ENCODE data around the gene EPAS1.

Gene EPAS1

DNA sequence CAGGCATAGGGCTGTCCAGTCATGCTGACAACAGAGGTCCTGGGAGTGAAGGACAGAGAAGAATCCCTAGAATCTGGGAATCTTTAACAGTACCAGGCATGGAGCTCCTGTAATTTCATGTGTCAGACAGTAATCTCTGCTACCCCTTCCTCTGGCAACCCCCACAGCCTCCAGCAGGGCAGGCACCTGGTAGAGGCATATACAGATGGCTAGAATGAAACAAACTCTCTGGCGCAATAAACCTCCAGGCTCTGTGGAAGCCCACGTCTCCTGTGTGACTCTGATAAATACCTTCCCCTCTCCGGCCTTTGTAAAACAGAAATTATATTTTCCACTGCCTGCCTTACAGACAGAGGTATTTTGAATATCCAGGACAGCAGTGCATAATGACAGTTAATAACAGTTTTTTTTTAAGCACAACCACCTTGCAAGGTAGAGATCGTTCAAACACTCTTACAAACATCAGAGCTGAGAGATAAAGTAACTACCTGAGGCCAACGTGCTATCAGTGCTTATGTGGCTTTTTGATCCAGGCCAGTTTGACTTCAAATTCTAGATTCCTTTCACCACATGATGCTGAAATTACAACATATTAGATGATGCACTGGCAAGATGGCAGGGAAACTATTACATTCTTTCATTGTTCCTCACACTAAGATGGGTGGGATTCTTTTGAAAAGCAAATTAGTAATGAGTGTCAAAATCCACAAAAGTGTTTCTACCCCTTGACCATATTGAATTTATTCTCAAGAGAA lies 134.5 kb downstream of the EPAS1 start:
- Histone ChIP-seq H3K4me1 (ENCODE audit: control insufficient read depth, low read depth, low read length) (peaks cover 7% of the 10 kb centered on the region), H3K4me3 (ENCODE audit: low read length) (no peak overlapping the region), H3K27ac (ENCODE audit: low read length) (no peak overlapping the region), H3K27me3 (ENCODE audit: control insufficient read depth, insufficient read depth, low read length) (no peaks in the 10 kb centered on the region), H3K9me3 (ENCODE audit: control insufficient read depth, low read depth, low read length) (no peaks in the 10 kb centered on the region), H3K36me3 (ENCODE audit: control insufficient read depth, low read depth, low read length) (no peaks in the 10 kb centered on the region), H3K9ac (ENCODE audit: low read length) (no peak overlapping the region)

DNA sequence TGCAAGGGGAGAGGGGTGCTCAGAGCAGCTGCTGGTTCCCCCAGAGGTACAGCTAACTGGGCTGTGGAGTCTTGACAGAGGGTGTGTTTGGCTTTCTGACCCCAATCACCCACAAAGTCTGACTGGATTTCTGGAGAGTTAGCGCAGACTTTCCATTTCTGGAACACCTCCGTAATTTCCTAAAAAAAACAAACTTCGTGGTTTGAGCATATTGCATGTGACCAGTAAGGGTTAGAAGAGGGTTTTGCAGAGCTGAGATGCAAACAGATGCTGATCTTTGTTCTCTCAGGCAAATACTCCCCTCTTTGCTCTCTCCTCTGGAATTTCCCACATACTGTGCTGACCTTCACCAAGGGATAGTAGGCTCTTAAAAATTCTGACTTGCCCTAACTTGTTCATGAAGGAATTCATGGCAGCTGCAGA lies 137.7 kb downstream of the EPAS1 start:
- no peaks in the 10 kb centered on the region for H3K36me3 ChIP-seq (ENCODE audit: control insufficient read depth, low read depth, low read length)
- H3K27ac ChIP-seq (ENCODE audit: low read length): no peak overlapping the region
- no peaks in the 10 kb centered on the region for H3K9me3 ChIP-seq (ENCODE audit: control insufficient read depth, low read depth, low read length)
- no peaks in the 10 kb centered on the region for H3K27me3 ChIP-seq (ENCODE audit: control insufficient read depth, insufficient read depth, low read length)
- no peak overlapping the region for H3K4me3 ChIP-seq (ENCODE audit: low read length)
- H3K9ac ChIP-seq (ENCODE audit: low read length): no peak overlapping the region
- peaks cover 7% of the 10 kb centered on the region for H3K4me1 ChIP-seq (ENCODE audit: control insufficient read depth, low read depth, low read length)

DNA sequence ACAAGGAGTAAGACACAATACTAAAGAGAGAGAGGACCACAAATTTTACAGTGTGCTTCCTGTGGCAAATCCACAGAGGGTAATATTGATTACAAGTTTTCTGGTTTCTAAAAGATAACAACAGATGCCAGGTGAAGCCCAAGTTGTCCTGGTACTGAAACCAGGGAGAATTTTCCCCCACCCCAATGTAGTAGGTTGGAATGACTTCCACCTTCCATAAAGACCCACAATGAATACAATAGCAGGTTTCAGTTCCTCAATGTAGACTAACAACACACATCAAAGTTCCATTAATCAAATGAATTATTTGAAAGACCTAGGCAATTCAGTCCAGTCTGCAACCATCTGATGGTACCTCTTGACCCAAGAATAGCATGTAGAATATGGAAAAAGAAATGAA lies 138.1 kb downstream of the EPAS1 start:
- Histone ChIP-seq H3K4me3 (ENCODE audit: low read length) (no peak overlapping the region), H3K9ac (ENCODE audit: low read length) (no peak overlapping the region), H3K27me3 (ENCODE audit: control insufficient read depth, insufficient read depth, low read length) (no peaks in the 10 kb centered on the region), H3K27ac (ENCODE audit: low read length) (no peak overlapping the region), H3K4me1 (ENCODE audit: control insufficient read depth, low read depth, low read length) (peaks cover 7% of the 10 kb centered on the region), H3K36me3 (ENCODE audit: control insufficient read depth, low read depth, low read length) (no peaks in the 10 kb centered on the region), H3K9me3 (ENCODE audit: control insufficient read depth, low read depth, low read length) (no peaks in the 10 kb centered on the region)

DNA sequence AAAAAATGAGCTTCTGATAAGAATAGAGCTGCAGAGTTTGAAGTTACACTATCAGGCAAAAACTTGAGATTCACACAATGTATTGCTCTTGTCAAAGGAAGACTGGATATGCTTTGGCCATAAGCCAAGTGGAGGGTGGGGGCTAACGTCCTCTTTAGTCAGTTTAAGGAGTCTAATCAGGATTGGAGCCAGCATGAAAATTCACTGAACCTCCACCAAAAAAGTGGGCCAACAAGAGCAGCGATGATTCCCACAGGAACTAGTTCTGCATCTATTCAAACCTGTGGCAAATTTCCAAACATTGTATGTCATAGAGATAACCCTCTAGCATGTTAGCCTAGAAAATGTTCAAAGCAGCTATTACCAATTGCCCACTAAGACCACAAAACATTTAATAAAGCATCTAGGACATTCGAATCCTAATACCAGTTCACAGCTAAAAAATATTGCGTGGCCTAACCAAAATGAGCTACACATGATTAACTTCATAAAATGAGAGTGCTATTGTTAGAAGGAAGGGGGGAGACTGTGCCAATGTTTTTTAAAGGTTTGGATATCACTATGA lies 138.7 kb downstream of the EPAS1 start:
- H3K27me3 ChIP-seq (ENCODE audit: control insufficient read depth, insufficient read depth, low read length): no peaks in the 10 kb centered on the region
- H3K9ac ChIP-seq (ENCODE audit: low read length): no peak overlapping the region
- H3K27ac ChIP-seq (ENCODE audit: low read length): no peak overlapping the region
- H3K4me3 ChIP-seq (ENCODE audit: low read length): no peak overlapping the region
- H3K4me1 ChIP-seq (ENCODE audit: control insufficient read depth, low read depth, low read length): peaks cover 7% of the 10 kb centered on the region
- no peaks in the 10 kb centered on the region for H3K9me3 ChIP-seq (ENCODE audit: control insufficient read depth, low read depth, low read length)
- H3K36me3 ChIP-seq (ENCODE audit: control insufficient read depth, low read depth, low read length): no peaks in the 10 kb centered on the region

Data from iPS-18a (cell line).